MM.1S (cell line): Measurements from ENCODE around the gene PRUNE2.

Experiments
- DNase-seq: peaks from one replicate; pipeline ENCODE4 v3.0.0-alpha.2; 2015
- H2AFZ ChIP-seq: fragments of 300-600 bp; sonication (generic); 2 replicates; pipeline ENCODE4 v1.6.0; 2016; ENCODE audit warnings: antibody characterized with exemption, low read length
- H3F3A ChIP-seq: fragments of 300-600 bp; sonication (generic); 2 replicates; pipeline ENCODE4 v1.6.1; 2016; ENCODE audit warnings: mild to moderate bottlenecking, antibody characterized with exemption, low read length, moderate library complexity, mixed read lengths; ENCODE audit not compliant: insufficient read depth
- H3K27ac ChIP-seq: fragments of 300-600 bp; sonication (generic); 2 replicates; pipeline ENCODE4 v1.5.1; 2016; ENCODE audit warnings: mild to moderate bottlenecking, low read length
- H3K27me3 ChIP-seq: fragments of 300-600 bp; sonication (generic); replicated peaks from 2 replicates; pipeline ENCODE4 v1.6.0; 2016; ENCODE audit warnings: low read length; ENCODE audit not compliant: insufficient read depth
- H3K36me3 ChIP-seq: fragments of 300-600 bp; sonication (generic); replicated peaks from 2 replicates; pipeline ENCODE4 v1.6.1; 2016; ENCODE audit warnings: mild to moderate bottlenecking, low read length, mixed read lengths; ENCODE audit not compliant: insufficient read depth
- H3K4me1 ChIP-seq: fragments of 300-600 bp; sonication (generic); 2 replicates; pipeline ENCODE4 v1.6.1; 2016; ENCODE audit warnings: low read length, mixed read lengths
- H3K4me2 ChIP-seq: fragments of 300-600 bp; sonication (generic); 2 replicates; pipeline ENCODE4 v1.6.0; 2016; ENCODE audit warnings: low read depth, low read length
- H3K4me3 ChIP-seq: fragments of 300-600 bp; sonication (generic); 2 replicates; pipeline ENCODE4 v1.5.1; 2016; ENCODE audit warnings: low read length, mixed read lengths
- H3K79me2 ChIP-seq: fragments of 300-600 bp; sonication (generic); 2 replicates; pipeline ENCODE4 v1.6.1; 2016; ENCODE audit warnings: mixed run types, low read length, mixed read lengths
- H3K9ac ChIP-seq: fragments of 300-600 bp; sonication (generic); 2 replicates; pipeline ENCODE4 v1.6.1; 2016; ENCODE audit warnings: low read length, mixed read lengths
- H3K9me2 ChIP-seq: fragments of 300-600 bp; sonication (generic); replicated peaks from 2 replicates; pipeline ENCODE4 v1.6.1; 2016; ENCODE audit warnings: mild to moderate bottlenecking, low read length, mixed read lengths; ENCODE audit not compliant: insufficient read depth
- H3K9me3 ChIP-seq: fragments of 300-600 bp; sonication (generic); replicated peaks from 2 replicates; pipeline ENCODE4 v1.6.1; 2016; ENCODE audit warnings: mild to moderate bottlenecking, low read length, mixed read lengths; ENCODE audit not compliant: insufficient read depth
- H4K20me1 ChIP-seq: fragments of 300-600 bp; sonication (generic); 2 replicates; pipeline ENCODE4 v1.6.1; 2016; ENCODE audit warnings: mild to moderate bottlenecking, low read length, moderate library complexity, mixed read lengths; ENCODE audit not compliant: insufficient read depth
- EZH2 ChIP-seq: fragments of 300-600 bp; sonication (generic); optimal IDR thresholded peaks from 2 replicates; pipeline ENCODE3; 2017; ENCODE audit warnings: low read depth, mild to moderate bottlenecking, antibody characterized with exemption, low read length, mixed read lengths
- EZH2phosphoT487 ChIP-seq: fragments of 300-600 bp; sonication (generic); IDR thresholded peaks from 2 replicates; pipeline ENCODE4 v1.6.1; 2018; ENCODE audit warnings: antibody characterized with exemption, low read length
- TF ChIP-seq, protein P1 (sequence below): fragments of 300-600 bp; sonication (generic); IDR thresholded peaks from 2 replicates; pipeline ENCODE4 v1.5.1; 2016; ENCODE audit warnings: antibody characterized with exemption, low read length, mixed read lengths

The PRUNE2 gene

DNA sequence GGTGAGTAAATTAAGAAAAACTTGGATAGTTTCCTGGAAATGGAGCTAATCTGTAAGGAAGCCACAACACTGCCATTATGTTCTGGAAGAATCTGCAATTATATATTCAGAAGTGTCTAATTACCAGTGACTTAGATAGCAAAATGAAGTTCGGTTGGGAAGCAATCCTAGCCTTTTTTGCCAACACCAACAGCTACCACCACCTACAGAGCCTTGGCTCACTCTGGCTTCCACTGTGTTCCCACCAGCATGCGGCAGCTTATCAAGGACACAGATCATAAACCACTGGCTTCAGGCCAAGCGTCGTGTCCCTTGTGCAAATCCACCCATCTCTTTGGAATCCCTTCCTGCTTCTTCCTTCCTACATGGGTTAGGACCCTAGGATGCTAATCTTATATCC is 259.7 kb downstream of the PRUNE2 start:
- no peaks in the 10 kb centered on the region for H3K27me3 ChIP-seq
- DNase-seq: no peak
- TF ChIP-seq EZH2phosphoT487 (no peak), EZH2 (no peak)
- TF ChIP-seq, protein P1, sequence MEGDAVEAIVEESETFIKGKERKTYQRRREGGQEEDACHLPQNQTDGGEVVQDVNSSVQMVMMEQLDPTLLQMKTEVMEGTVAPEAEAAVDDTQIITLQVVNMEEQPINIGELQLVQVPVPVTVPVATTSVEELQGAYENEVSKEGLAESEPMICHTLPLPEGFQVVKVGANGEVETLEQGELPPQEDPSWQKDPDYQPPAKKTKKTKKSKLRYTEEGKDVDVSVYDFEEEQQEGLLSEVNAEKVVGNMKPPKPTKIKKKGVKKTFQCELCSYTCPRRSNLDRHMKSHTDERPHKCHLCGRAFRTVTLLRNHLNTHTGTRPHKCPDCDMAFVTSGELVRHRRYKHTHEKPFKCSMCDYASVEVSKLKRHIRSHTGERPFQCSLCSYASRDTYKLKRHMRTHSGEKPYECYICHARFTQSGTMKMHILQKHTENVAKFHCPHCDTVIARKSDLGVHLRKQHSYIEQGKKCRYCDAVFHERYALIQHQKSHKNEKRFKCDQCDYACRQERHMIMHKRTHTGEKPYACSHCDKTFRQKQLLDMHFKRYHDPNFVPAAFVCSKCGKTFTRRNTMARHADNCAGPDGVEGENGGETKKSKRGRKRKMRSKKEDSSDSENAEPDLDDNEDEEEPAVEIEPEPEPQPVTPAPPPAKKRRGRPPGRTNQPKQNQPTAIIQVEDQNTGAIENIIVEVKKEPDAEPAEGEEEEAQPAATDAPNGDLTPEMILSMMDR: no peak
- H3K79me2 ChIP-seq: no peaks in the 10 kb centered on the region
- no peak overlapping the region for H3K4me2 ChIP-seq
- H3K27ac ChIP-seq: no peak overlapping the region
- no peaks in the 10 kb centered on the region for H3K9me2 ChIP-seq
- no peaks in the 10 kb centered on the region for H3K9me3 ChIP-seq
- H3F3A ChIP-seq: peaks cover 25% of the 10 kb centered on the region
- no peak overlapping the region for H3K9ac ChIP-seq
- no peaks in the 10 kb centered on the region for H4K20me1 ChIP-seq
- no peak overlapping the region for H2AFZ ChIP-seq
- H3K36me3 ChIP-seq: no peaks in the 10 kb centered on the region
- H3K4me1 ChIP-seq: peaks cover 31% of the 10 kb centered on the region
- no peak overlapping the region for H3K4me3 ChIP-seq

DNA sequence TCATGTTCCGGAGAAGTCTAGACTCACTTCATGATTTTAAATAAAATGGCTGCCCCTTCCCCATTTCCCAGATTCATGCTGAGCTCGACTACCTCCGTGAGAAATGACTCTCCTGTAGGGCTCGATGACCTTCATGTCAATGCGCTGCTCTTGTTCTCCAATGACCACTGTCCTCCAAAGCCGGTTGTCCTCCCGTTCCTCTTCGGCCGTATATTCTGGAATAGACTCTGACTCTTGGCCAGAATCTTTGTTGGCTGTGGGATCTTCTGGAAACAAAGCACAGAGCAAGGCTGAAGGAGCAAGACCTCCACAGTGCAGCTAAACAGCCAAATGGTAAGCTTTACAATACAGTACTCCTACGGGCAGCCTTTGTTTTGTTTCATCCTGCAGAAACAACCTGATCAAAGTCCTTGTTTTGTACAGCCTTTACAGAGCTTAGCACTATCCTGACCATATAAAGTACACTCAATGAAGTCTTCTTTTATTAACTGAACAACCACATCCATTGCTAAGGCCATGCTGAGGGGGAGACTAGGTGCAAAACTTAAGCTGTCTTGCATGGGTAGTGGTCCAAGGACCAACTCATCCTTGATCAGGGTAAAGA is 261.2 kb downstream of the PRUNE2 start:
- no peak for DNase-seq
- H2AFZ ChIP-seq: no peak overlapping the region
- H3K9me2 ChIP-seq: no peaks in the 10 kb centered on the region
- no peak overlapping the region for H3K27ac ChIP-seq
- TF ChIP-seq EZH2 (no peak), EZH2phosphoT487 (no peak)
- TF ChIP-seq, protein P1: no peak
- no peak overlapping the region for H3K9ac ChIP-seq
- no peaks in the 10 kb centered on the region for H4K20me1 ChIP-seq
- H3K4me3 ChIP-seq: no peak overlapping the region
- no peak overlapping the region for H3K4me2 ChIP-seq
- no peaks in the 10 kb centered on the region for H3K27me3 ChIP-seq
- peaks cover 27% of the 10 kb centered on the region for H3K4me1 ChIP-seq
- H3K36me3 ChIP-seq: no peaks in the 10 kb centered on the region
- H3K79me2 ChIP-seq: no peaks in the 10 kb centered on the region
- H3F3A ChIP-seq: peaks cover 15% of the 10 kb centered on the region
- H3K9me3 ChIP-seq: no peaks in the 10 kb centered on the region

DNA sequence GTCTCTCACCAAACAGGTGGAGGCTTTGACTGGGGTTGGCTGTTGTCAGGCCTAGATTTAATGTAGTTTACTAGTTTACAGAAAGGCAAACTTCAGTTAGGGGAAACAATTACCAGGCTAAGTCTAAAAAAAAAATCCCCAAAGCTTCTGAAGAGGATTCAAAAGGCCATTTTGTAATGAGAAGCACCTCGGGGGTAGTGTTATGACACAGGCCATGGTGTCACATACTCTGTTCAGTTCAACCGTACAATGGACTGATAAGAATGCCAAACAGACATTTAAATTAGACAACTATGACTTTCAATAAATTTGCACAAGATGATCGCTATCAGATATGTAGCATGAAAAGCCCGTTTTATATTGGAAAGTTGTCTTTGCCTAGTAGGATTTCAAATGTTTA is 261.7 kb downstream of the PRUNE2 start:
- Histone ChIP-seq H4K20me1 (no peaks in the 10 kb centered on the region), H3K79me2 (no peaks in the 10 kb centered on the region), H3K4me3 (no peak overlapping the region), H3K9me2 (no peaks in the 10 kb centered on the region), H3K9ac (peak overlapping the region; percentile 38; the same call in 1 of the 2 replicates), H3K27ac (peak overlapping the region; percentile 70; the same call in 1 of the 2 replicates), H2AFZ (no peak overlapping the region), H3F3A (peaks cover 15% of the 10 kb centered on the region), H3K36me3 (no peaks in the 10 kb centered on the region), H3K4me2 (peak overlapping the region; percentile 73; the same call in 1 of the 2 replicates), H3K4me1 (peaks cover 27% of the 10 kb centered on the region), H3K9me3 (no peaks in the 10 kb centered on the region), H3K27me3 (no peaks in the 10 kb centered on the region)
- DNase-seq: no peak
- TF ChIP-seq, protein P1: no peak
- TF ChIP-seq EZH2 (no peak), EZH2phosphoT487 (no peak)
